Gastroesophageal sphincter (tissue), 3 donors: ENCODE data around the gene TNRC6B.
"Not testable (repeated sequence)": the region's sequence is repeated elsewhere in the genome, so short reads cannot be mapped to it uniquely, and the experiment has no call there.

Experiments
- EP300 ChIP-seq: sonication (generic); formaldehyde crosslinking; IDR thresholded peaks from one replicate; pipeline ENCODE4 v1.6.1; 2017; ENCODE audit warnings: antibody characterized with exemption, mild to moderate bottlenecking
- POLR2A ChIP-seq, 2 donors: fragments of 450-650 bp; IDR thresholded peaks; one replicate each; pipeline ENCODE4 v1.6.1; 2017; ENCODE audit warnings: antibody characterized with exemption in 2 of 2, mild to moderate bottlenecking in 2 of 2, moderate library complexity in 1 of 2
- POLR2AphosphoS5 ChIP-seq: sonication (generic); formaldehyde crosslinking; IDR thresholded peaks from one replicate; pipeline ENCODE4 v1.6.1; 2017; ENCODE audit warnings: antibody characterized with exemption
- TF ChIP-seq, protein P1 (sequence below), 4 experiments: fragments of 200-600 bp in 2 of 4; fragments of 450-650 bp in 2 of 4; sonication (generic) in 1 of 4; IDR thresholded peaks; one replicate each; pipeline ENCODE4 v1.5.1; 2017 to 2019; ENCODE audit warnings: antibody characterized with exemption in 4 of 4, mild to moderate bottlenecking in 2 of 4, moderate library complexity in 2 of 4

DNA sequence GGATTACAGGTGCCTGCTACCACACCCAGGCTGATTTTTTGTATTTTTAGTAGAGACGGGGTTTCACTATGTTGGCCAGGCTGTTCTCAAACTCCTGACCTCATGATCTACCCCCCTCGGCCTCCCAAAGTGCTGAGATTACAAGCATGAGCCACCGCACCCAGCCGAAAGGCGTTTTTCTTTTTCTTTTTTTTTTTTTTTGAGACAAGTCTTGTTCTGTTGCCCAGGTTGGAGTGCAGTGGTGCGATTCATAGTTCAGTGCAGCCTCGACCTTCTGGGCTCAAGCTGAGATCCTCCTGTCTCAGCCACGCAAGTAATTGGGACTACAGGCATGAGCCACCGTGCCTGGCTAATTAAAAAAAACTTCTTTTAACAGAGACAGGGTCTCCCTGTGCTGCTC, 19.7 kb downstream of the TNRC6B start:
- TF ChIP-seq, protein P1, sequence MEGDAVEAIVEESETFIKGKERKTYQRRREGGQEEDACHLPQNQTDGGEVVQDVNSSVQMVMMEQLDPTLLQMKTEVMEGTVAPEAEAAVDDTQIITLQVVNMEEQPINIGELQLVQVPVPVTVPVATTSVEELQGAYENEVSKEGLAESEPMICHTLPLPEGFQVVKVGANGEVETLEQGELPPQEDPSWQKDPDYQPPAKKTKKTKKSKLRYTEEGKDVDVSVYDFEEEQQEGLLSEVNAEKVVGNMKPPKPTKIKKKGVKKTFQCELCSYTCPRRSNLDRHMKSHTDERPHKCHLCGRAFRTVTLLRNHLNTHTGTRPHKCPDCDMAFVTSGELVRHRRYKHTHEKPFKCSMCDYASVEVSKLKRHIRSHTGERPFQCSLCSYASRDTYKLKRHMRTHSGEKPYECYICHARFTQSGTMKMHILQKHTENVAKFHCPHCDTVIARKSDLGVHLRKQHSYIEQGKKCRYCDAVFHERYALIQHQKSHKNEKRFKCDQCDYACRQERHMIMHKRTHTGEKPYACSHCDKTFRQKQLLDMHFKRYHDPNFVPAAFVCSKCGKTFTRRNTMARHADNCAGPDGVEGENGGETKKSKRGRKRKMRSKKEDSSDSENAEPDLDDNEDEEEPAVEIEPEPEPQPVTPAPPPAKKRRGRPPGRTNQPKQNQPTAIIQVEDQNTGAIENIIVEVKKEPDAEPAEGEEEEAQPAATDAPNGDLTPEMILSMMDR (IDR thresholded peaks at IDR 0.05) = not testable (repeated sequence)
- TF ChIP-seq EP300; POLR2A (IDR thresholded peaks at IDR 0.05); POLR2AphosphoS5: not testable (repeated sequence)
